Suprapubic skin (tissue), 4 donors: ENCODE data around the gene DDAH1. TPM values are rescaled to one million over a fixed set of nuclear protein-coding genes. Genes with fewer than 3 reads are reported as not detected.

Experiments
- DNase-seq, 2 donors: peaks; one replicate each; pipeline ENCODE4 v3.0.0-alpha.2; 2019; ENCODE audit warnings: low spot score in 2 of 2
- H3K27ac ChIP-seq: fragments of 200-600 bp; sonication (generic); one replicate; pipeline ENCODE4 v1.5.1; 2019
- H3K27me3 ChIP-seq: fragments of 200-600 bp; sonication (generic); one replicate; pipeline ENCODE4 v1.5.1; 2019
- H3K36me3 ChIP-seq: fragments of 200-600 bp; sonication (generic); one replicate; pipeline ENCODE4 v1.5.1; 2019
- H3K4me1 ChIP-seq: fragments of 200-600 bp; sonication (generic); one replicate; pipeline ENCODE4 v1.5.1; 2019
- H3K4me3 ChIP-seq: fragments of 200-600 bp; sonication (generic); one replicate; pipeline ENCODE4 v1.5.1; 2019; ENCODE audit warnings: mild to moderate bottlenecking
- H3K9me3 ChIP-seq: fragments of 200-600 bp; sonication (generic); one replicate; pipeline ENCODE4 v1.5.1; 2019
- CTCF ChIP-seq, 2 donors: fragments of 200-600 bp in 1 of 2; fragments of 450-650 bp in 1 of 2; sonication (generic) in 1 of 2; IDR thresholded peaks; one replicate each; pipeline ENCODE4 v1.5.1; 2016 to 2019; ENCODE audit warnings: antibody characterized with exemption in 2 of 2, mild to moderate bottlenecking in 1 of 2, moderate library complexity in 1 of 2
- EP300 ChIP-seq: sonication (generic); formaldehyde crosslinking; IDR thresholded peaks from one replicate; pipeline ENCODE4 v1.6.1; 2017; ENCODE audit warnings: antibody characterized with exemption
- POLR2A ChIP-seq, 2 donors: fragments of 450-650 bp; IDR thresholded peaks; one replicate each; pipeline ENCODE4 v1.6.1; 2017; ENCODE audit warnings: antibody characterized with exemption in 2 of 2, mild to moderate bottlenecking in 2 of 2, moderate library complexity in 2 of 2
- POLR2AphosphoS5 ChIP-seq, 3 donors: sonication (generic); formaldehyde crosslinking; IDR thresholded peaks; one replicate each; pipeline ENCODE4 v1.6.1; 2017; ENCODE audit warnings: antibody characterized with exemption in 3 of 3
- WGBS: methylation state at CpG from one replicate; pipeline ENCODE4 v1.1.5; 2018; 5-methylcytosine and 5-hydroxymethylcytosine counted together
- total RNA-seq, 4 donors: library from RNA; depleted of rRNA; stranded (reverse); fragments of >200 nt; gene quantifications; one replicate each; pipeline ENCODE4 v1.1.0, GENCODE V29; 2016

Gene DDAH1
- total RNA-seq, 4 donors from 2014 or later, result 10.4 to 19.6 (median 15.5) TPM

DNA sequence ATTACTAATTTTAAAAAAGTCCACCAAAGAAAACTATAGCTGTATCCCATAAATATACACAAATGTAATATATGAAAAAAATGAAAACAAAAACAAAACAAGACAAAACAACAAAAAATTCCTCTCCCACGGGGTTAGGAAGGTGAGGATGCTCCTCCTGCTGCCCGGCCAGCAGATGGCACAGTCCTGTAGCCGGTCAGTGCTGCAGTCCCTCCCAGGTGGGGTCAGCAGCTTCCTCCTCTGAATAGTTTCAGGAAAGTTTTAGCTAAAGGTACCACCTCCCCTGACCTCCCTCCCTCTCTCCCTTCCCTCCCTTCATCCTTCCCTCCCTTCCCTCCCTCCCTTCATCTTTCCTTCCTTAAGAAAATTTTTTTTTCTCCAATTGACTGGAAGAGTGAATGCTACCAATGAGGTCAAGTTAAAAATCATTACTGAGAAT, 120.7 kb downstream of the DDAH1 start:
- H3K27ac ChIP-seq, result no peak overlapping the region
- H3K4me3 ChIP-seq, result no peak overlapping the region
- peaks cover 15% of the 10 kb centered on the region for H3K4me1 ChIP-seq
- WGBS, result 57% methylated on average over 3 of the region's 3 CpGs
- no peak for TF ChIP-seq POLR2AphosphoS5 (IDR thresholded peaks at IDR 0.05)
- TF ChIP-seq POLR2A (IDR thresholded peaks at IDR 0.05), result no peak
- no peak for TF ChIP-seq CTCF (IDR thresholded peaks at IDR 0.05)
- TF ChIP-seq EP300, result no peak
- H3K36me3 ChIP-seq, result no peaks in the 10 kb centered on the region
- H3K9me3 ChIP-seq, result no peaks in the 10 kb centered on the region
- no peak for DNase-seq
- no peaks in the 10 kb centered on the region for H3K27me3 ChIP-seq

DNA sequence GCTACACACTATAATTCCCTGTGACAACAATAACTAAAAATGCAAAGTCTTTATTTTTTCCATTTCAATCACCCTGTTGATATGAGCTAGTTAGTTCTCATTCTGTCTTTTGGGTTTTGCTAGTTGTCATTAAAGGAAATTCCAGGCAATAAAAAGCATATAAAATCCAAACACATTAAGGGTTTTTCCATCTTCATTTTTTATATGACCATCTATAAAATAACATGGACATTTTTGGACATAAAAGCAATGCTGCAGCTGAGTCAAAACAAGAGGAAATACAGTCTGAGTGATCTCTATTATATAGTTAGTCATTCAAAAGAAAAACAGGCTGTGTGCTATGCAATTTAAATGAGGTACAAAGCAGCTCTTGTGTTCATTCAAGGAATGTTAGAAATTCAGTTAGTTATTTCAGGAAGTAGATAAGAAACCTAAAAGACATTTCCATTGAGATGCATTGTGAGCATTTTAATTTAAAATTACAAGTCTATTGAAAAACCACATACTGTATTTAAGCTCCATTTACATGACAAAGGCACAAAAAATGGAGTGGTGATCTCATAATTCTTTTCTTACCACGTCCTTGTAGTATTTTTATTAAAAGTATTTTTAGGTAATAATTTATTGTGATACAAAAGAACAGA, 121.2 kb downstream of the DDAH1 start:
- Histone ChIP-seq H3K36me3 (no peaks in the 10 kb centered on the region), H3K4me3 (no peak overlapping the region)

DNA sequence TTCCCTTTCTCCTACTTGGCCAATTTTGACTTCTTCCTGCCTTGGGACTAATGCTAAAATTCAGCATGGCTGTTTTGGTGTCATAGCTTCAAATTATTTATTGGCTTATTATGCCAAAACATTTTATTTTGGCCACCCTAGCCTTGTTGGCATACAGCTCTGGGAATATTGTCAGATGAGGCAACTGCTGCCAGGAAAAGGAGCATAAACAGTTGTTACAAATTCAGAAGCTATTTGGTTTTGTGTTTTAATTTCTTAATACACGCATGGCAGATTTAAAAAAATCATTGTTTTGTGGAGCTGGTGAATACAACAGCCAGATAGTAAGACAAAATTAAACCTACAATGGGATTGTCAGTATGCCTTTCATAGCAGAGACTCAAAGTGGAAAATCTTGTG, 121.7 kb downstream of the DDAH1 start:
- 24% methylated on average over 1 of the region's 1 CpG for WGBS
- H3K4me1 ChIP-seq, result peaks cover 15% of the 10 kb centered on the region

More for the DNA sequence above, 121.2 kb downstream of the DDAH1 start:
- no peaks in the 10 kb centered on the region for H3K27me3 ChIP-seq
- 11% methylated on average over 1 of the region's 1 CpG for WGBS
- no peak overlapping the region for H3K27ac ChIP-seq
- no peaks in the 10 kb centered on the region for H3K9me3 ChIP-seq
- TF ChIP-seq POLR2A (IDR thresholded peaks at IDR 0.05) (no peak), EP300 (no peak), POLR2AphosphoS5 (IDR thresholded peaks at IDR 0.05) (no peak), CTCF (IDR thresholded peaks at IDR 0.05) (no peak)
- DNase-seq, result no peak
- peaks cover 15% of the 10 kb centered on the region for H3K4me1 ChIP-seq

GRCh38 chr1:85342207-85342606, 122.8 kb downstream of the DDAH1 start:
- Histone ChIP-seq H3K27ac (no peak overlapping the region), H3K36me3 (no peaks in the 10 kb centered on the region), H3K27me3 (no peaks in the 10 kb centered on the region), H3K4me1 (peaks cover 15% of the 10 kb centered on the region), H3K4me3 (no peak overlapping the region), H3K9me3 (no peaks in the 10 kb centered on the region)
- TF ChIP-seq POLR2AphosphoS5 (IDR thresholded peaks at IDR 0.05) (no peak), POLR2A (IDR thresholded peaks at IDR 0.05) (no peak), EP300 (no peak), CTCF (IDR thresholded peaks at IDR 0.05) (no peak)
- DNase-seq, result no peak

More for the DNA sequence above, 121.7 kb downstream of the DDAH1 start:
- TF ChIP-seq POLR2A (IDR thresholded peaks at IDR 0.05), result no peak
- no peak for TF ChIP-seq CTCF (IDR thresholded peaks at IDR 0.05)
- TF ChIP-seq POLR2AphosphoS5 (IDR thresholded peaks at IDR 0.05), result no peak
- TF ChIP-seq EP300, result no peak
- no peak overlapping the region for H3K4me3 ChIP-seq
- no peak for DNase-seq
- H3K9me3 ChIP-seq, result no peaks in the 10 kb centered on the region
- H3K27ac ChIP-seq, result no peak overlapping the region
- no peaks in the 10 kb centered on the region for H3K27me3 ChIP-seq
- no peaks in the 10 kb centered on the region for H3K36me3 ChIP-seq

- no peak for DNase-seq
- no peak for TF ChIP-seq CTCF (IDR thresholded peaks at IDR 0.05)
- no peak for TF ChIP-seq POLR2AphosphoS5 (IDR thresholded peaks at IDR 0.05)
- no peak overlapping the region for H3K4me3 ChIP-seq
- no peak overlapping the region for H3K27ac ChIP-seq
- H3K27me3 ChIP-seq, result no peaks in the 10 kb centered on the region
- no peaks in the 10 kb centered on the region for H3K9me3 ChIP-seq
- 58% methylated on average over 3 of the region's 3 CpGs for WGBS
- peaks cover 15% of the 10 kb centered on the region for H3K4me1 ChIP-seq
- no peaks in the 10 kb centered on the region for H3K36me3 ChIP-seq
Observed at GRCh38 chr1:85340427-85340826, 124.5 kb downstream of the DDAH1 start.
